ENCODE measurements around the gene KIAA1549.
"Not testable (repeated sequence)": the region's sequence is repeated elsewhere in the genome, so short reads cannot be mapped to it uniquely, and the experiment has no call there.

The KIAA1549 gene

DNA sequence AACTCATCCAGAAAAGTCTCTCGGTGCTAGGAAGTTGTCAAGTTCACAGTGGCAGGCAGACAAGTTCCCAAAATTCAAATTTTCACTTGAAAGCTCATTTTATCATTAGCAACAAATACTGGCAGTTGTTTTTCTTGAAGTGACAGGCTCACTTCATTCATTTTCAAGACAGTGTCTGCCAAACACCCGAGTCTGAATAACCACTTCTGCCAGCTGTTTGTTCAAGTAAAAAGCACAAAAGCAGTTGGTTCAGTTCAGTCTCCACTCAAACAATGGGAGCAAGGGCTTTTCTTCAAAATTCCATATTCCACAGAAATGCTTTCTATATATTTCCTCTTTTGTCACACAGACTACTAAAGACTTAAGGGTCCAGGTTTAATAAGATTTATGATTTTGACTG lies 135.5 kb downstream of the KIAA1549 start:
- no peak for DNase-seq

DNA sequence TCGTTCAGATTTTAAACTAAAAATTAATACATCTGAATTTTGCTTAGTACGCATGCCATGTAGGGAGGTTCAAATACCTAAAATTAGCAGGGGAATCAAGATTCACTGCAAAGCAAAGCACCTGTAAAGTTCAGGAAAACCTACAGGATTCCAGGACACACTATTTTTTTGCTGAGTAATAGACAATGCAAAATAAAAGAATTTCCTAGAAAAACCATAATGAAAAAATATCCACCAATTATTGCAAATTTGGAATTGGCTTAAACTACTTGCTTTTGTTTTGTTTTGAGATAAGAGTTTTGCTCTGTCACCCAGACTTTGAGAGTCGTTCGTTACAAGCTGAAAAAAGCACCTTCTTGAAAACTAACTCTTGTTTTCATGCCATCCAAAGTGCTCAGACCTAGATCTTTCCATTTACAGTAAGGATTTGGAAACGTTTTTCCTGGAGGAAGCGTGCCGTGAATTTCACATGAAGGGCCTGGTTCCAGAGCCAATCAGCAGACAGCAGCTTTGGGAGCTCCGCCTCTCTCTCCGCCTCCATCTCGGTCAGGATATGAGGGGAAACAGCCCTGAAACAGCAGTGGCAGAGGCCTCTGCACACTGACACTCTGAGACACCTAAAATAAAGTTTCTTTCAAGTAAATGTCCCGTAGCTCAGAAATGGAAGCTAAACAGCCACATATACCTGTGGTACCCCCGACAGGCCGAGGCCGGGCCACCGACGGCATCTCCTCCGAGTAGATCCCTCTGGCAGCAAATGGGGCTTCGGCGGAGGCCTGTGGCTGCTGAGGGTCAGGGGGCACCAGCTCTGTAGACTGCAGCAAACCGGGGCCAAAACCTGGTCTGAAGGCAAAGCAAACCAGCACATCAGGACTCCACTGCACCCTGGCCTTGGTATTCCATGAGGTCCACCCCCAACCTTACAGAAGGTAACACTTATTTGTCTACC lies 137.3 kb downstream of the KIAA1549 start:
- DNase-seq: no peak

DNA sequence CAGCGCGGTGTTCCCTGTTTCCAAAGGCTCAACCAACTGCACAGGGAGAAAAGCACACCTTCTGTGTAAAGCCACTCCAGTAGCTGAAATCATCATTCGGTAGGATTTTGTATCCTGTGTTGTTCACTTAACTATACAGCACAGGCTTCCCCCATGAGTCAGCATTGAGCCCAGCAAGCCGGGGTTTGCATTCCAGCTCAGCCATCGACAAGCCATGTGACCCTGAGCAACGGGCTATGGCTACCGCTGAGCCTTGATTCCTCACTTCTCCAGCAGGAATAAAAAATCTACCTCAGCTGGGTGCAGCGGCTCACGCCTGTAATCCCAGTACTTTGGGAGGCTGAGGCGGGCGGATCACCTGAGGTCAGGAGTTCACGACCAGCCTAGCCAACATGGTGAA lies 139.1 kb downstream of the KIAA1549 start:
- DNase-seq: no peak

DNA sequence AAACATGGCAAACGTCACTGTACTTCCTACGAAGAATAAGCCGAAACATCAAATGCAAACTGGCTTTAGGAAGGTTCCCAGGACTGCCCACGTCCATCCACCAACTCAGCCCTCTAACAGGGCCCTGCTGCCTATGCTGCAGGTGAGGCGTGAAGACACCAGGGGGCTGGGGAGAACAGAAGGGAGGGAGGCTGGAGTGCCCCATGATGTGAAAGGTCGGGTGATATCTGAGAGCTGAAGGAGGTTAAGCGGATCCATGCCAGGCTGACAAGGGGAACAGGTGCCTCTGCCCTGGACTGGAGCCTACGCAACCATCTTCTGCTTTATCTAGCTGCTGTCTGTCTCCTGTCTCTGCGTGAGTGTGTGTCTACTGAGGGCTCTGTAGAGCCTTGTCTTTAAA lies 143.0 kb downstream of the KIAA1549 start:
- no peak for DNase-seq

DNA sequence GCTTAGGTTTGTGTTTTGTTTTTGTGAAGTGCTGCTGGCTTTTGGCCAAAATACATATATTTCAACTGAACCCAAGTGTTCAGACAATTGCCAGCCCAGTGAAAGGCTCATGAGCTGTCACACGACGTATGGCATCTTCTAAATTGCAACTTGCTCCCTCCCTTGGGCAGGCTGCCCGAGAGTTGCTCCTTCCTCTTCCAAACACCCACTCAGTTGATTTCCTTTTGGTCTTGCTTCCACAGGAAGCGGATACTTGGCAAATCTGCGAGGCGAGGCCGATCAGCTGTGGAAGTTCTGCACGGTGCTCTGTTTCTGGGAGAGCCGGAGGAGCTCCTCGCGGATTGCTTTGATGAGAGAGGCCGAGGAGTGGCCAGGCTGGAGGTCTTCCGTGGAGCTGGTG lies 143.6 kb downstream of the KIAA1549 start:
- no peak for DNase-seq

DNA sequence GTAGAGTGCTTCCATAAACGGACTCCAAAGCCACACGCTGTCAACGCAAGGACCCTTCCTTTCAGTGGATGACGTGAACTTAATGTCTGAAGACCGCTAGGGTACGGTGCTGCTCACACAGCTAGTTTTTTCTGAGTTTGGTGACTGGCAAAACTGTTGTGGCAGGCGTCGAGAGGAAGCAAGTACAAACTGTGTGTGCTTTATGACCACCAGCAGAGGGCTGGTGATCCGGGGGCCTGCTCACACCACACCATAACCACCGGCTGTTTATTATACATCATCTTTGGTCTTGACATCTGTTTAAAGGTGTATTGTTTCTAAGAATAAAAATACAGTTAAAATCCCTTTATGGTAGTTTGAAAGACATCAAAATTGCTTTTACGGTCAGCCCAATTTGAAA lies 146.1 kb downstream of the KIAA1549 start:
- no peak for DNase-seq

DNA sequence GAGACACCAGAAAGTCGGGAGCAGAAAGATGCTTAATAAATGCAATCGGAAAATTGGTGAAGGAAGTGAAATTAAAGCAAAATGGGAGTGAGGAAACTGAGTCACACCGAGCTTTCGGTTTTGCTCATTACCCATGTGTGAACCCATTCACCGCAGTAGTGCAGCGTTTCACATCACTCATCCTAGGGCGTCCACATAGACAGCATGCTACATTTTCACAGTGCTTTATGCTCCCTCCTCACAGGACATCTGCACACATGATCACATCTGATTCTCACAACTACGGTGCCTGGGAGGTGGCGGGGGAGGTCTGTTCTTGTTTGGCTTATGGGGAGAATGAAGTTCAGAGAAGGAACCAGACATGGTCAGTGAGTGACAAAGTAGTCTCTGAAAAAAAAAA lies 146.6 kb downstream of the KIAA1549 start:
- no peak for DNase-seq

DNA sequence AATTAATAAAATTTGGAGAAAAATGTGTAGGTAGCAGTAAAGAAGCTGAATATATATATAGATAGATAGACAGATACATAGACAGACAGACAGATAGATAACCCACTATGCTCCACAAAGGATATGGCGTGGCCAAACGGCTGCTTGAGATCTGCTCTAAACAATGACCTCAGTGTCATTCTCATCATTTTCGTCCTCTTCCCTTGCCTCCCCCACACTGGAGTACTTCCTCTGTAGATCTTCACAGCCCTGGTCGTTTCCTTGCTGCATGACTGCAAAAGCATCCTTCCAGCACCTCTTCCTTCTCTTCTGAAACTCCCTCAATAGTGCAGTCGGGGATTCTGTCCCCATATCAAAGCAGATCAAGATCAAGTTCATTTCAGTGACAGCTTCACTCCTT lies 147.6 kb downstream of the KIAA1549 start:
- DNase-seq: no peak

DNA sequence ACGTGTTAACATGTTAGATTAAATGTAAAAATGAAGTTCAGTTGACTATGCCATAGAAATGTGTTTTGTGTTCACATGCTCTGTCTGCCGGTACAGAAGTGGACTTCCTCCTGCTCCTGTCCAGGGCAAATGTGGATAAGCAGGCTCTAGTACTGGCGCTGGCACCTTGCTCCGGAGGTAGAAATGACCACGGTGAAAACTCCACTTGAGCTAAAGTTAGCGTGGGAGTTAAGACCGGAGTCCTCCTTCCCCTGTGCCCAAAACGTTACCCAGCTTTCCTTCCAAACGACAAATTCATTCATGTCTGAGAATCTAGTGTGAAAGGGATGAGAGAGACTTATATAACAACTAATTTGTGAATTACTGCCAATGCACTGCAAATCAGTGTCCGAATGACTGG lies 148.2 kb downstream of the KIAA1549 start:
- no peak for DNase-seq

DNA sequence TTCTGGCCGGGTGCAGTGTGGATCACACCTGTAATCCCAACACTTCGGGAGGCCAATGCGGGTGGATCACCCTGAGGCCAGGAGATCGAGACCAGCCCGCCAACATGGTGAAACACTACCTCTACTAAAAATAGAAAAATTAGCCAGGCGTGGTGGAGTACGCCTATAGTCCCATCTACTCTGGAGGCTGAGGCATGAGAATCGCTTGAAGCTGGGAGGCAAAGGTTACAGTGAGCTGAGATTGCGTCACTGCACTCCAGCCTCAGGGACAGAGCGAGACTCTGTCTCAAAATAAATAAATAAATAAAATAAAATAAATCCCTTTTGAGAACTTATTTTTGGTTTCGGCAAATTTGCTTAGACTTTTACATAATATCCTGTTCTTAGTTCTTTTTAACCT lies 151.9 kb downstream of the KIAA1549 start:
- DNase-seq: no peak

DNA sequence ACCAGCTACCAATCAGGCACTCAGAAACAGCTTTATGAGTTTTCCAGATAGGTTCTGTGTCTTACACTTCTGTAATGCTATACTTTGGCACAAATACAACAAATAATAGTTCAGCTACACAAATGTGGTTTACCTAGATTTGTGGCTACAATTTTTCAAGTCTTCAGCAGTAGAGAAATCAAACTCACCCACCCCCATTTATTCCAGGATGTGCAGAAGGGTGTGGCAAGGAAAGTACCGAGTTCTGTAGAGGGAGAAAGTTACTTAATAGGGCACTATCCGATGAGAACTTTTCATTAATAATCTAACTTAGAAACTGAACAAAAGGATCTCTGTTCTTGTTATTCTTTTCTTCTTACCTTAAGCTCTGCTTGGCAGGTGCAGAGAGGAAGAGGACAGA lies 152.9 kb downstream of the KIAA1549 start:
- DNase-seq: no peak

DNA sequence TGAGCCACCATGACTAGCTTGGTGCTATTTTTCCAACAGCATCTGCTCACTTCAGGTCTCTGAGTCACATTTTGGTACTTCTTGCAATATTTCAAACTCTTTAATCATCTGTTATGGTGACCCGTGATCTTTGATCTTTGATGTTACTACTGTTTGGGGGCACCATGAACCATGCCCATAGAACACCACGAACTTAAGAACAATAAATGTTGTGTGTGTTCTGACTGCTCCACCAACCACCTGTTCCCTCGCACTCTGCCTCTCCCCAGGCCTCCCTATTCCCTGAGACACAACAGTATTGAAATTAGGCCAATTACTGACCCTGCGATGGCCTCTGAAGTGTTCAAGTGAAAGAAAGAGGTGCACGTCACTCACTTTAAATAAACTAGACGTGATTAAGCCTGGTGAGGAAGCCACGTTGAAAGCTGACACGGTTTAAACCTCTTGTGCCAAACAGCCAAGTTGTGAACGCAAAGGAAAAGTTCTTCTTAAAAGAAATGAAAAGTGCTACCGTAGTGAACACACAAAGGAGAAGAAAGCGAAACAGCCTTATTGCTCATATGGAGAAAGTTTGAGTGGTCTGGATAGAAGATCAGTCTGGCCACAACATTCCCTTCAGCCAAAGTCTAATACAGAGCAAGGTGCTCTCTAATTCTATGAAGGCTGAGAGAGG lies 156.0 kb downstream of the KIAA1549 start:
- DNase-seq: no peak

DNA sequence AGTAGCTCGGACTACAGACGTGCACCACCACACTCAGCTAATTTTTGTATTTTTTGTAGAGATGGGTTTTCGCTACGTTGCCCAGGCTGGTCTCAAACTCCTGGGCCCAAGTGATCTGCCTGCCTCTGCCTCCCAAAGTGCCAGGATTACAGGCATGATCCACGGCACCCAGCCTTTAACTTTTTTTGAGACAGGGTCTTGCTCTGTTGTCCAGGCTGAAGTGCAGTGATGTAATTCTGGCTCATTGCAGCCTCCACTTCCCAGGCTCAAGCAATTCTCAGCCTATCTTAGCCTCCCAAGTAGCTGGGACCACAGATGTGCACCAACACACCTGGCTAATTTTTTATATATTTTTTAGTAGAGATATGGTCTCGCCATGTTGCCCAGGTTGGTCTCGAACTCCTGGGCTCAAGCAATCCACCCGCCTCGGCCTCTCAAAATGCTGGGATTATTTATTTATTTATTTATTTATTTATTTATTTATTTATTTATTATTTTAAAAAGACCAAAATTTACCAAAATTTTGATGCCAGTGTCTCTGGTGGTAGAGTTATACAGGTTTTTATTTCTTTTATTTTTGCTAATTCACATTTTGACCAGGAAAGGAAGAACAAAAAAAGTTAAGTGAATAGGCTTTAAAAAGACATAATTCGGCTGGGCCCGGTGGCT lies 158.2 kb downstream of the KIAA1549 start:
- DNase-seq: no peak

DNA sequence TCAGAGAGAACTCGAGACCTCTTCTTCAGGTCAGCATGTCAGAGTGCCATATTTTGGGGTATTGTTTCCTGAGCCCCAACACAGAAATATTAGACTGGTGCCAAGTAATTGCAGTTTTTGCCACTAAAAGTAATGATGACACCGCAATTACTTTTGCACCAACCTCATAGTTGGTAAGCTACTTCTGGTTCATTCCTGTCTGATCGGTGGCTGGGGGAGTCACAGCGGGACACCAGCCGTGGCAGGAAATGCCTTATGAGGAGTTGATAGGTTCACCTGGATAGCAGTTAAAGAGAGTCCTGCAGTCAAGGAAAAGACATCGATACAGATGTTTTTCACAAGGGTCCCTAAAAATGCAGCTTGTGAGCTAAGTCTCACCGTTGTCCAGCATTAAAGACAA lies 159.3 kb downstream of the KIAA1549 start:
- no peak for DNase-seq

DNA sequence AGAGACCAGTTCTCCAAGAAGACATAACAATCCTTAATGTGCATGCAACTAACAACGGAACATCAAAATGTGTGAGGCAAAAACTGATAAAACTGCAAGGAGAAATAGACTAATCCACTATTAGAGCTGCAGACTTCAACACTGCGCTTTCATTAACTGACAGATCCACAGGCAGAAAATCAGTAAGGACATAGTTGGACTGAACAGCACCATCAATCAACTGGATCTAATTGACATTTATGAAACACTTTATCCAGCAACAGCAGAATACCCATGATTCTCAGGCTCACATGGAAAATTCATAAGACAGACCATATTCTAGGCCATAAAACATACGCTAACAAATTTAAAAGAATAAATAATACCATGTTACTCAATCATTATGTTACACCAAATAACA lies 161.6 kb downstream of the KIAA1549 start:
- DNase-seq: no peak

DNA sequence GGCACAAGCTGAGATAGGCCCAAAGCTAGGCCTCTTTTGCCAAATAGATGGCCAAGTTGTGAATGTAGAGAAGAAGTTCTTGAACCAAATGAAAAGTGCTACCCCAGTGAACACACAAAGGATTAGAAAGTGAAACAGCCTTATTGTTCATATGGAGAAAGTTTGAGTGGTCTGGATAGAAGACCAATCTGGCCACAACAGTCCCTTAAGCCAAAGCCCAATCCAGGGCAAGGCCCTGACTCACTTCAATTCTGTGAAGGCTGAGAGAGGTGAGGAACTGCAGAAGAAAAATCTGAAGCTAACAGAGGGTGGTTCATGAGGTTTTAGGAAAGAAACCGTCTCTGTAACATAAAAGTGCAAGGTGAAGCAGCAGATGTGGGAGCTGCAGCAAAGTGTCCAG lies 164.5 kb downstream of the KIAA1549 start:
- DNase-seq: no peak

DNA sequence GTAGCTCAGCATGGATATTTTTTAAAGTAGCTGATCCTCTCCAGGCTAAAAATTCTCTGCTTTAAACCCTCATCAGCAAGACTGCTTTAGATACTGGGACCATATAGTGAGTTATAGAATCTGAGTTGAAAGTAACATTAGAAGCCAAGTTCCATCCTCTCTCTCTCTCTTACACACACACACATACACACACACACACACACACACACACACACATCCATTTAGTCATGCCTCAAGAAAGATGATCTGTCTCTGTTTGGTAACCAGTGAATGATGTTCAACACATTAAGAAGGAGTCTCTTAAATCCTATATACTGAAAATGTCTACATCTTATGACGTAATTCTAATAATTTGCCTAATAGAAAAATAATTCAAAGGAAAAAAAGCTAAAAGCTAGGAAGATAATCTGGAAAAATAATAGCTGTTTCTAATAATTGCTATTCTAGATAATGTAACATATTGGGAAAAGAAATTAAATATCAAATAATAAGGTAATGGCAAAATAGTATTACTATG lies 166.3 kb downstream of the KIAA1549 start:
- no peak for DNase-seq

DNA sequence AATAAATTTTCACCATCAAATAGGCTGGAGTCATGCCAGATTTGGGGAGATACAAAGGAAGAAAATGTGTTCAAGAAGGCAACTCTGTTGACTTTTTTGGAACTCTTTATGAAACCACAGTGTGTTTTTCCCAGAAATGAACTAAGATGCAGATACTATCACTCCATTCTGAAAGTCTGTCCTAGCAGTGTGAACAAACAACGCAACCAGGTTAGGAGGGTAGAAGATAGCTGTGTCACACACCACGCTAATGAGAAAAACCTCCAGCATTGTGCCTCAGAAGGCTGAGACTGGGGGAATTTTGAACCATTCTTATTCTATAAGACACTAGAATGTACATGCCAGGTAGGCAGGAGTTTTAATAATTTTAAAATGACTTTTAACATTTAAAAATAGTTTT lies 167.2 kb downstream of the KIAA1549 start:
- DNase-seq: no peak

DNA sequence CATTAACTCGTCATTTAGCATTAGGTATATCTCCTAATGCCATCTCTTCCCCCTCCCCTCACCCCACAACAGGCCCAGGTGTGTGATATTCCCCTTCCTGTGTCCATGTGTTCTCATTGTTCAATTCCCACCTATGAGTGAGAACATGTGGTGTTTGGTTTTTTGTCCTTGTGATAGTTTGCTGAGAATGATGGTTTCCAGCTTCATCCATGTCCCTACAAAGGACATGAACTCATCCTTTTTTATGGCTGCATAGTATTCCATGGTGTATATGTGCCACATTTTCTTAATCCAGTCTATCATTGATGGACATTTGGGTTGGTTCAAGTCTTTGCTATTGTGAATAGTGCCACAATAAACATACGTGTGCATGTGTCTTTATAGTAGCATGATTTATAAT lies 169.9 kb downstream of the KIAA1549 start:
- DNase-seq: not testable (repeated sequence)

DNA sequence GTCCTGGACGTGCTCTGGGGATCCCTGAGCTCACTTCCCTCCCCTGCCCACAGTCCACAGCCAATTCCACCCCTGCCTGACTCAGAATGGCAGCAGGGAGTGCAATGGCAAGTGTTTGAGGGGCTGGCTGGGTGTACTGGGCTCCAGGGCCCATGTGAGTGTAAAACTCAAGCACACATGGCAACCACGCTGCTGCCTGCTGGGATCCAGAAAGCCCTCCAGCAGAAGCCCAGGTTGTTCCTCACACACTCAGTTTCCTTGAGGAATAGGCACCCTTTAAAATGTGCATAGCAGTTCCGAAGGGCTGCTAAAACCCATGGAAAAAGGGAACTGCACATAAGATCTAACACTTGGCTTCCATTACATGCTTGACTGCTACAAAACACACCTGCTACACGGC lies 171.8 kb downstream of the KIAA1549 start:
- DNase-seq: no peak

DNA sequence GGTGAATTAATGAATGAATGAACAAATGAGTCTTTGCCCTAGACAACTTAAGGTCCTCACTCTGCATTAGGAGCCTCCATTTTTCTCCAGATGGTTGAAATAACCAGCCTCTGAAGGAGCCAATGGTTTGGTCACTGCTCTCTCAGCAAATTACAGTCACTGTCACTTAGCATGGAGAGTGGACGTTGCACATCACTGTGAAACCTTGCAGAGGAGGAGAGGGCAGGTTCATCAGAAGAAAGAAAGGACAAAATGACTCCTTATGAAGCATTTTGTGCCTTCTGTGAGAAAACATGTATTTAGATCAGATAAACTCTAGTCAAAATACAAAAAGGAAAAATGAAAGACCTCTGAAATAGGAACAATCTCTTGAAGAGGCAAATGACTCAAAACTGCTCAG lies 176.6 kb downstream of the KIAA1549 start:
- DNase-seq: no peak

DNA sequence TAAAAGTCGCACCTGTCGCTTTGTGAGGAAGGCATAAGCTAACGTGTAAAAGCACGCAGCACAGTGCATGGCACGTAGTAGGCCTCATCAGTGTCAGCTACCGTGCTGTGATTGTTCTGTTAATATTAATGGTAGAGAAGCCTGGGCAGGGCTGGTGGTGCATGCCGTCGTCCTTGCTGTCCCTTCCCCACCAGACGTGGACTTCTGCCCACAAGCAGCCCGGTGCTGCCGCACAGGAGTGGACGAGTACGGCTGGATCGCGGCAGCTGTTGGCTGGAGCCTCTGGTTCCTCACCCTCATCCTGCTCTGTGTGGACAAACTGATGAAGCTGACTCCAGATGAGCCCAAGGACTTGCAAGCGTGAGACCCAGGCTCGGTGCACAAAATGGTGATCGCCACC lies 178.5 kb downstream of the KIAA1549 start:
- no peak for DNase-seq

DNA sequence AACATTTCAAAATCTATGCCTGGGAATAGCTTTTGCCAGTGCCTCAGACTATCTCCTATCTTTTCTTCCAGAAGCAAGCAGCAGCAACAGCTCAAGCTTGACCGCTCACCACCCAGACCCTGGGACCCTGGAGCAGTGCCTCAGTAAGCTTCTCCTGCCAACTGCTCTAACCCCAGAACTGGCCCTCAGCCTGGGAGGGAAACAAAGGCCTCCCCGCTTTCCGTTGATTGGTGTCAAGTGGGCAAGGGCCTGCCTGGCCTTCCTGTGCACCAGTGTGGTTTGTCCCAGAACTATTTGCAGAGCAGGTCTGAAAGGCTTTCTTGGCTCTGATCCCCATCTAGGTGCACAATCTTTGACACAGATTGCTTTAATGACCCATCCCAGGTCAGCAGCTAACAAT lies 179.9 kb downstream of the KIAA1549 start:
- no peak for DNase-seq
